Smooth muscle cell (in vitro differentiated cells): ENCODE data around the gene UGT1A6. TPM values are rescaled to one million over a fixed set of nuclear protein-coding genes. Genes with fewer than 3 reads are reported as not detected.

Experiments used
- DNase-seq: peaks from one replicate; lab custom pipeline; 2025; ENCODE audit not compliant: unreplicated experiment; lab: John Stamatoyannopoulos, UW
- H2AFZ ChIP-seq: fragments of 200-600 bp; sonication (generic); 2 replicates; pipeline ENCODE4 v1.6.0; 2016; ENCODE audit warnings: antibody characterized with exemption, low read depth, mild to moderate bottlenecking
- H3F3A ChIP-seq: fragments of 200-600 bp; sonication (generic); 2 replicates; pipeline ENCODE4 v1.6.0; 2017; ENCODE audit warnings: antibody characterized with exemption, low read depth
- H3K27ac ChIP-seq: fragments of 200-600 bp; sonication (generic); 2 replicates; pipeline ENCODE4 v1.5.1; 2016; ENCODE audit warnings: low read depth, mild to moderate bottlenecking
- H3K27me3 ChIP-seq: fragments of 200-600 bp; sonication (generic); 2 replicates; pipeline ENCODE4 v1.6.1; 2016; ENCODE audit warnings: low read depth, mild to moderate bottlenecking
- H3K36me3 ChIP-seq: fragments of 200-600 bp; sonication (generic); 2 replicates; pipeline ENCODE4 v1.5.1; 2016; ENCODE audit warnings: low read depth
- H3K4me1 ChIP-seq: fragments of 200-600 bp; sonication (generic); 2 replicates; pipeline ENCODE4 v1.5.1; 2016; ENCODE audit warnings: low read depth
- H3K4me2 ChIP-seq: fragments of 200-600 bp; sonication (generic); 2 replicates; pipeline ENCODE4 v1.6.0; 2016; ENCODE audit warnings: mild to moderate bottlenecking
- H3K4me3 ChIP-seq: fragments of 200-600 bp; sonication (generic); 2 replicates; pipeline ENCODE4 v1.5.1; 2016; ENCODE audit warnings: mild to moderate bottlenecking
- H3K79me2 ChIP-seq: fragments of 200-600 bp; sonication (generic); 2 replicates; pipeline ENCODE4 v1.6.0; 2016; ENCODE audit warnings: low read depth, mild to moderate bottlenecking
- H3K9ac ChIP-seq: fragments of 200-600 bp; sonication (generic); 2 replicates; pipeline ENCODE4 v1.6.0; 2016; ENCODE audit warnings: low read depth
- H3K9me3 ChIP-seq: fragments of 200-600 bp; sonication (generic); replicated peaks from 2 replicates; pipeline ENCODE4 v1.5.1; 2016; ENCODE audit warnings: low read depth
- H4K20me1 ChIP-seq: fragments of 200-600 bp; sonication (generic); 2 replicates; pipeline ENCODE4 v1.6.0; 2016; ENCODE audit warnings: low read depth
- CTCF ChIP-seq: fragments of 200-600 bp; sonication (generic); IDR thresholded peaks from 2 replicates; pipeline ENCODE4 v1.5.1; 2017; ENCODE audit warnings: borderline replicate concordance, mild to moderate bottlenecking, antibody characterized with exemption; ENCODE audit not compliant: insufficient read depth, poor library complexity, severe bottlenecking
- WGBS: methylation state at CpG from one replicate; pipeline ENCODE4 v1.1.7; 2016; ENCODE audit warnings: low lambda C conversion rate; 5-methylcytosine and 5-hydroxymethylcytosine counted together
- polyA plus RNA-seq: library from polyadenylated mRNA; unstranded; fragments of >200 nt; fragmentation: Nextera tagmentation; extraction: Ambion mirVana; gene quantifications from 2 replicates; pipeline ENCODE4 v1.2.1, GENCODE V29; 2016
- total RNA-seq: library from RNA; depleted of rRNA; stranded (reverse); fragments of >200 nt; gene quantifications from 2 replicates; pipeline ENCODE4 v1.2.3, GENCODE V29; 2014

The UGT1A6 gene
- total and polyA plus RNA-seq, 2 experiments from 2014 or later: 0.63 TPM; not detected in 1

GRCh38 chr2:233800208-233800607, 107.5 kb downstream of the UGT1A6 start:
- Histone ChIP-seq H3F3A (no peaks in the 10 kb centered on the region), H3K27me3 (no peaks in the 10 kb centered on the region), H3K9me3 (no peaks in the 10 kb centered on the region), H3K9ac (no peak overlapping the region), H4K20me1 (no peaks in the 10 kb centered on the region), H3K4me3 (no peak overlapping the region), H3K27ac (no peak overlapping the region), H2AFZ (no peak overlapping the region), H3K36me3 (no peaks in the 10 kb centered on the region), H3K4me1 (no peaks in the 10 kb centered on the region), H3K4me2 (no peak overlapping the region), H3K79me2 (no peaks in the 10 kb centered on the region)
- no peak for TF ChIP-seq CTCF
- 72% methylated on average over 7 of the region's 7 CpGs for WGBS
- DNase-seq: no peak

GRCh38 chr2:233801357-233802131, 108.9 kb downstream of the UGT1A6 start:
- no peak for DNase-seq
- 78% methylated on average over 9 of the region's 9 CpGs for WGBS
- H3K9ac ChIP-seq: no peak overlapping the region

GRCh38 chr2:233802132-233802815, 109.6 kb downstream of the UGT1A6 start:
- H3K9ac ChIP-seq: no peak overlapping the region
- no peaks in the 10 kb centered on the region for H4K20me1 ChIP-seq
- no peaks in the 10 kb centered on the region for H3K9me3 ChIP-seq
- no peak overlapping the region for H3K4me3 ChIP-seq
- TF ChIP-seq CTCF: no peak
- no peaks in the 10 kb centered on the region for H3F3A ChIP-seq
- H3K4me2 ChIP-seq: no peak overlapping the region
- H3K27me3 ChIP-seq: no peaks in the 10 kb centered on the region
- WGBS: 81% methylated on average over 3 of the region's 3 CpGs
- DNase-seq: no peak
- H3K27ac ChIP-seq: no peak overlapping the region
- H2AFZ ChIP-seq: no peak overlapping the region
- H3K79me2 ChIP-seq: no peaks in the 10 kb centered on the region
- no peaks in the 10 kb centered on the region for H3K4me1 ChIP-seq
- H3K36me3 ChIP-seq: no peaks in the 10 kb centered on the region

More at GRCh38 chr2:233801357-233802131, 108.9 kb downstream of the UGT1A6 start:
- no peak for TF ChIP-seq CTCF
- H3K27ac ChIP-seq: no peak overlapping the region
- H3K9me3 ChIP-seq: no peaks in the 10 kb centered on the region
- H2AFZ ChIP-seq: no peak overlapping the region
- no peak overlapping the region for H3K4me2 ChIP-seq
- H3K79me2 ChIP-seq: no peaks in the 10 kb centered on the region
- H3K4me1 ChIP-seq: no peaks in the 10 kb centered on the region
- H3K27me3 ChIP-seq: no peaks in the 10 kb centered on the region
- no peaks in the 10 kb centered on the region for H3F3A ChIP-seq
- H3K4me3 ChIP-seq: no peak overlapping the region
- H3K36me3 ChIP-seq: no peaks in the 10 kb centered on the region
- no peaks in the 10 kb centered on the region for H4K20me1 ChIP-seq
